ENCODE results near the gene MAP2K2.

DNA sequence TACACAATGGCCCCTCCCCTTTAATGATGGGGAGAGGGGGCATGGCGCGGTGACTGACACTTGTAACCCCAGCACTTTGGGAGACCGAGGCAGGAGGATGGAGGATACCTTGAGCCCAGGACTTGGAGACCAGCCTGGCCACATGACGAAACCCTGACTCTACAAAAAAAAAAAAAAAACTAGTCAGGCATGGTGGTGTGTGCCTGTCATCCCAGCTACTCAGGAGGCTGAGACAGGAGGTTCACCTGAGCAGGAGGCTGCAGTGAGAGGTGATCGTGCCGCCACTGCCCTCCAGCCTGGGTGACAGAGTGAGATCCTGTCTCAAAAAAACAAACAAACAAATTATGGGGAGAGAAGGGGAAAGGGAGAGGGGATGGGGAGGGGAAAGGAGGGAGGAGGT, 43.4 kb downstream of the MAP2K2 start:
- TF ChIP-seq TAF1 (IDR thresholded peaks at IDR 0.05; ENCODE audit: low read depth): no peak
- TF ChIP-seq, protein P1, sequence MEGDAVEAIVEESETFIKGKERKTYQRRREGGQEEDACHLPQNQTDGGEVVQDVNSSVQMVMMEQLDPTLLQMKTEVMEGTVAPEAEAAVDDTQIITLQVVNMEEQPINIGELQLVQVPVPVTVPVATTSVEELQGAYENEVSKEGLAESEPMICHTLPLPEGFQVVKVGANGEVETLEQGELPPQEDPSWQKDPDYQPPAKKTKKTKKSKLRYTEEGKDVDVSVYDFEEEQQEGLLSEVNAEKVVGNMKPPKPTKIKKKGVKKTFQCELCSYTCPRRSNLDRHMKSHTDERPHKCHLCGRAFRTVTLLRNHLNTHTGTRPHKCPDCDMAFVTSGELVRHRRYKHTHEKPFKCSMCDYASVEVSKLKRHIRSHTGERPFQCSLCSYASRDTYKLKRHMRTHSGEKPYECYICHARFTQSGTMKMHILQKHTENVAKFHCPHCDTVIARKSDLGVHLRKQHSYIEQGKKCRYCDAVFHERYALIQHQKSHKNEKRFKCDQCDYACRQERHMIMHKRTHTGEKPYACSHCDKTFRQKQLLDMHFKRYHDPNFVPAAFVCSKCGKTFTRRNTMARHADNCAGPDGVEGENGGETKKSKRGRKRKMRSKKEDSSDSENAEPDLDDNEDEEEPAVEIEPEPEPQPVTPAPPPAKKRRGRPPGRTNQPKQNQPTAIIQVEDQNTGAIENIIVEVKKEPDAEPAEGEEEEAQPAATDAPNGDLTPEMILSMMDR (IDR thresholded peaks at IDR 0.05; ENCODE audit: poor library complexity, severe bottlenecking): no peak
- no peak for TF ChIP-seq EP300 (conservative IDR thresholded peaks at IDR 0.05; ENCODE audit: poor library complexity, severe bottlenecking)
- TF ChIP-seq POLR2AphosphoS5 (IDR thresholded peaks at IDR 0.05): no peak
- TF ChIP-seq MXI1 (conservative IDR thresholded peaks at IDR 0.05; ENCODE audit: poor library complexity, severe bottlenecking): no peak
- TF ChIP-seq RAD21 (conservative IDR thresholded peaks at IDR 0.05): no peak
- TF ChIP-seq SMC3 (conservative IDR thresholded peaks at IDR 0.05; ENCODE audit: poor library complexity): no peak

Data from neural cell (in vitro differentiated cells).